ENCODE data around the gene PFDN2. TPM values are rescaled to one million over a fixed set of nuclear protein-coding genes. Genes with fewer than 3 reads are reported as not detected.
A peak's percentile ranks its signal among the peaks of the same experiment; 100 is the strongest.

Gene PFDN2
- total RNA-seq, 2 donors from 2014 or later: 33.6 to 36.0 TPM

GRCh38 chr1:161139766-161140165 is 21.9 kb upstream of the PFDN2 start:
- no peaks in the 10 kb centered on the region for H3K4me1 ChIP-seq (replicated peaks)
- H3K9me3 ChIP-seq: no peaks in the 10 kb centered on the region
- H3K27me3 ChIP-seq (replicated peaks; ENCODE audit: insufficient read depth): no peaks in the 10 kb centered on the region
- no peak overlapping the region for H3K4me3 ChIP-seq
- 33% methylated on average over 1 of the region's 1 CpG for WGBS
- DNase-seq (ENCODE audit: low spot score): peak; percentile 39
- H3K27ac ChIP-seq: no peak overlapping the region
- intact Hi-C loops (cut with DNase I): no loop called here
- TF ChIP-seq, protein P1, sequence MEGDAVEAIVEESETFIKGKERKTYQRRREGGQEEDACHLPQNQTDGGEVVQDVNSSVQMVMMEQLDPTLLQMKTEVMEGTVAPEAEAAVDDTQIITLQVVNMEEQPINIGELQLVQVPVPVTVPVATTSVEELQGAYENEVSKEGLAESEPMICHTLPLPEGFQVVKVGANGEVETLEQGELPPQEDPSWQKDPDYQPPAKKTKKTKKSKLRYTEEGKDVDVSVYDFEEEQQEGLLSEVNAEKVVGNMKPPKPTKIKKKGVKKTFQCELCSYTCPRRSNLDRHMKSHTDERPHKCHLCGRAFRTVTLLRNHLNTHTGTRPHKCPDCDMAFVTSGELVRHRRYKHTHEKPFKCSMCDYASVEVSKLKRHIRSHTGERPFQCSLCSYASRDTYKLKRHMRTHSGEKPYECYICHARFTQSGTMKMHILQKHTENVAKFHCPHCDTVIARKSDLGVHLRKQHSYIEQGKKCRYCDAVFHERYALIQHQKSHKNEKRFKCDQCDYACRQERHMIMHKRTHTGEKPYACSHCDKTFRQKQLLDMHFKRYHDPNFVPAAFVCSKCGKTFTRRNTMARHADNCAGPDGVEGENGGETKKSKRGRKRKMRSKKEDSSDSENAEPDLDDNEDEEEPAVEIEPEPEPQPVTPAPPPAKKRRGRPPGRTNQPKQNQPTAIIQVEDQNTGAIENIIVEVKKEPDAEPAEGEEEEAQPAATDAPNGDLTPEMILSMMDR (IDR thresholded peaks at IDR 0.05): peak in 3 of 4 experiments; percentile 38 to 54 (median 51)
- TF ChIP-seq POLR2A (IDR thresholded peaks at IDR 0.05): no peak
- TF ChIP-seq POLR2AphosphoS5 (IDR thresholded peaks at IDR 0.05): no peak
- H3K36me3 ChIP-seq: no peaks in the 10 kb centered on the region

GRCh38 chr1:161138431-161138830 is 20.6 kb upstream of the PFDN2 start:
- no peaks in the 10 kb centered on the region for H3K9me3 ChIP-seq
- H3K4me3 ChIP-seq: no peak overlapping the region
- intact Hi-C loops (cut with DNase I): no loop called here
- no peak for DNase-seq (ENCODE audit: low spot score)
- WGBS: 79% methylated on average over 1 of the region's 1 CpG
- no peaks in the 10 kb centered on the region for H3K27me3 ChIP-seq (replicated peaks; ENCODE audit: insufficient read depth)
- no peak overlapping the region for H3K27ac ChIP-seq
- TF ChIP-seq POLR2AphosphoS5 (IDR thresholded peaks at IDR 0.05) (no peak), POLR2A (IDR thresholded peaks at IDR 0.05) (no peak)
- TF ChIP-seq, protein P1 (IDR thresholded peaks at IDR 0.05): no peak
- peaks cover 5% of the 10 kb centered on the region for H3K4me1 ChIP-seq (replicated peaks)
- no peaks in the 10 kb centered on the region for H3K36me3 ChIP-seq

DNA sequence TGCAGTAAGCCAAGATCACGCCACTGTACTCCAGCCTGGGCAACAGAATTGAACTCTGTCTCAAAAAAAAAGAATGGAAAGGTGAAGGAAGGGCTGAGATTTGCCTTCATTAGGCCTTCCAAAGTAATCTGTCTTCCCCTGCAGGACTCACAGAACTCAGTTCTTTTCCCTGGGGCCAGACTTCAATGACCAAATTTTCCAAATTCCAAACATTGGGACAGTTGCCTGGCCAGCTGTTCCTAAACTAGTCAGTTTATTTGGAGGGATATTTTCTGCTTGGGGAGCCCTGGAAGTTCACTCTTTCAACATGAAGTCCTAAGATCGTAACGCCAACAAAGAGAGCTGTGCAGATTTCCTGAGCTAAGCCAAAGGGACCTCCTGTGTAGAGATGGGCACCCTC is 20.0 kb upstream of the PFDN2 start:
- TF ChIP-seq POLR2AphosphoS5 (IDR thresholded peaks at IDR 0.05) (no peak), POLR2A (IDR thresholded peaks at IDR 0.05) (no peak)
- TF ChIP-seq, protein P1 (IDR thresholded peaks at IDR 0.05): no peak
- Histone ChIP-seq H3K27ac (no peak overlapping the region), H3K4me3 (no peak overlapping the region), H3K36me3 (no peaks in the 10 kb centered on the region), H3K27me3 (replicated peaks; ENCODE audit: insufficient read depth) (no peaks in the 10 kb centered on the region), H3K4me1 (replicated peaks) (peaks cover 5% of the 10 kb centered on the region), H3K9me3 (no peaks in the 10 kb centered on the region)
- DNase-seq (ENCODE audit: low spot score): no peak
- intact Hi-C loops (cut with DNase I): no loop called here
- 83% methylated on average over 3 of the region's 3 CpGs for WGBS

- TF ChIP-seq, protein P1 (IDR thresholded peaks at IDR 0.05): no peak
- TF ChIP-seq POLR2AphosphoS5 (IDR thresholded peaks at IDR 0.05) (no peak), POLR2A (IDR thresholded peaks at IDR 0.05) (no peak)
- intact Hi-C loops (cut with DNase I): loop anchor here (2.0 kb wide), 2 partner anchors 14 to 20 kb away; partner anchors contain the start of genes NIT1, PFDN2 and UFC1
- Histone ChIP-seq H3K27ac (peak overlapping the region; percentile 93 to 97), H3K27me3 (replicated peaks; ENCODE audit: insufficient read depth) (no peaks in the 10 kb centered on the region), H3K4me1 (replicated peaks) (peaks cover 5% of the 10 kb centered on the region), H3K4me3 (peak overlapping the region; percentile 69 to 77), H3K9me3 (no peaks in the 10 kb centered on the region), H3K36me3 (no peaks in the 10 kb centered on the region)
- DNase-seq (ENCODE audit: low spot score): no peak
- 3% methylated on average over 11 of the region's 11 CpGs for WGBS
Measured at GRCh38 chr1:161133220-161133740, 15.4 kb upstream of the PFDN2 start.
